H1 (cell line): ENCODE results near the gene MRTFB. TPM values are rescaled to one million over a fixed set of nuclear protein-coding genes. Genes with fewer than 3 reads are reported as not detected.

Source experiments
- CTCF ChIA-PET: fragments of 300-600 bp; sonication (Branson Sonifier 250); formaldehyde crosslinking; loops from one replicate; lab custom pipeline; 2021; ENCODE audit not compliant: partially characterized antibody; lab: Charles Lee
- POLR2A ChIA-PET: fragments of 300-600 bp; sonication (Branson Sonifier 250); formaldehyde crosslinking; loops from one replicate; lab custom pipeline; 2021; ENCODE audit warnings: inconsistent platforms; ENCODE audit not compliant: partially characterized antibody; lab: Charles Lee
- DNase-seq, 2 experiments: peaks; one replicate each; pipeline versions ENCODE4 v3.0.0 to v3.0.0-alpha.2; 2010 to 2022; ENCODE audit warnings: low spot score in 2 of 2, low read depth in 1 of 2, mixed read lengths in 1 of 2
- FAIRE-seq: peaks from 2 replicates; lab custom pipeline; 2011; peaks lifted over from hg19 to GRCh38; lab: Jason Lieb, UNC
- H2AFZ ChIP-seq: 2 replicates; pipeline ENCODE4 v1.8.1; 2012; ENCODE audit warnings: low read length, inconsistent platforms
- H2AK5ac ChIP-seq: 2 replicates; pipeline ENCODE4 v1.6.1; 2013; ENCODE audit warnings: low read depth, low read length
- H2BK120ac ChIP-seq: replicated peaks from 2 replicates; pipeline ENCODE3; 2013; ENCODE audit warnings: low read depth, low read length, inconsistent platforms
- H2BK12ac ChIP-seq: 2 replicates; pipeline ENCODE4 v1.6.1; 2013; ENCODE audit warnings: low read depth, low read length
- H2BK15ac ChIP-seq: 2 replicates; pipeline ENCODE4 v1.6.1; 2013; ENCODE audit warnings: low read length
- H2BK20ac ChIP-seq: 2 replicates; pipeline ENCODE4 v1.6.1; 2013; ENCODE audit warnings: low read length
- H2BK5ac ChIP-seq: 2 replicates; pipeline ENCODE4 v1.6.1; 2013; ENCODE audit warnings: low read depth, low read length
- H3K14ac ChIP-seq: 2 replicates; pipeline ENCODE4 v1.6.1; 2013; ENCODE audit warnings: inconsistent platforms; ENCODE audit not compliant: insufficient read length
- H3K18ac ChIP-seq: 2 replicates; pipeline ENCODE4 v1.6.1; 2013; ENCODE audit warnings: low read length; ENCODE audit errors: extremely low read depth
- H3K23ac ChIP-seq: 2 replicates; pipeline ENCODE4 v1.6.1; 2013; ENCODE audit warnings: inconsistent platforms; ENCODE audit not compliant: insufficient read length
- H3K23me2 ChIP-seq: 2 replicates; pipeline ENCODE4 v1.6.1; 2013; ENCODE audit warnings: low read depth, low read length
- H3K27ac ChIP-seq: 2 replicates; pipeline ENCODE4 v1.6.1; 2011; ENCODE audit warnings: low read depth, low read length, inconsistent platforms
- H3K27me3 ChIP-seq, 4 experiments: replicated peaks in 1 of 4; 1 replicate in 1 of 4; 2 replicates in 3 of 4; pipeline versions ENCODE4 v1.6.1 to v1.8.1; 2011 to 2013; ENCODE audit warnings: low read length in 3 of 4, mild to moderate bottlenecking in 3 of 4, inconsistent platforms in 2 of 4, mixed read lengths in 2 of 4, moderate library complexity in 1 of 4; ENCODE audit not compliant: control insufficient read depth in 3 of 4, insufficient read depth in 3 of 4; ENCODE audit errors: extremely low read depth in 1 of 4
- H3K36me3 ChIP-seq, 4 experiments: 2 replicates each; pipeline versions ENCODE4 v1.6.1 to v1.8.1; 2011 to 2013; ENCODE audit warnings: mild to moderate bottlenecking in 4 of 4, low read length in 3 of 4, moderate library complexity in 2 of 4, control low read depth in 1 of 4, inconsistent platforms in 1 of 4; ENCODE audit not compliant: insufficient read depth in 4 of 4, control insufficient read depth in 2 of 4
- H3K4ac ChIP-seq: replicated peaks from 2 replicates; pipeline ENCODE3; 2013; ENCODE audit warnings: low read length, low read depth, mixed read lengths, inconsistent platforms; ENCODE audit not compliant: insufficient read length
- H3K4me1 ChIP-seq, 4 experiments: replicated peaks in 1 of 4; 1 replicate in 1 of 4; 2 replicates in 3 of 4; pipeline versions ENCODE4 v1.6.1 to v1.8.1; 2011 to 2013; ENCODE audit warnings: low read length in 3 of 4, inconsistent platforms in 2 of 4, mixed read lengths in 1 of 4; ENCODE audit not compliant: insufficient read depth in 4 of 4, control insufficient read depth in 3 of 4
- H3K4me2 ChIP-seq, 2 experiments: 2 replicates each; pipeline versions ENCODE4 v1.6.1 to v1.8.1; 2011 to 2013; ENCODE audit warnings: low read depth in 2 of 2, low read length in 2 of 2, control low read depth in 1 of 2, inconsistent platforms in 1 of 2, mild to moderate bottlenecking in 1 of 2; ENCODE audit not compliant: insufficient read depth in 1 of 2
- H3K4me3 ChIP-seq, 4 experiments: fragments of 200-600, 300-600 bp in 1 of 4; sonication (generic), shearing (Covaris generic), sonication (Bioruptor Twin) in 1 of 4; 2 replicates each; pipeline versions ENCODE4 v1.5.1 to v1.8.1; 2011 to 2016; ENCODE audit warnings: low read length in 4 of 4, low read depth in 3 of 4, control low read depth in 2 of 4, inconsistent platforms in 2 of 4, mild to moderate bottlenecking in 2 of 4, mixed read lengths in 1 of 4, moderate library complexity in 1 of 4; ENCODE audit not compliant: insufficient read depth in 2 of 4; ENCODE audit errors: extremely low read depth in 1 of 4
- H3K56ac ChIP-seq: replicated peaks from 2 replicates; pipeline ENCODE3; 2013; ENCODE audit warnings: low read depth, mild to moderate bottlenecking, mixed read lengths, low read length, inconsistent platforms; ENCODE audit not compliant: insufficient read length
- H3K79me1 ChIP-seq: 2 replicates; pipeline ENCODE4 v1.6.1; 2013; ENCODE audit warnings: low read depth, low read length, control low read depth
- H3K79me2 ChIP-seq, 2 experiments: 2 replicates each; pipeline versions ENCODE4 v1.6.1 to v1.8.1; 2012 to 2013; ENCODE audit warnings: low read length in 2 of 2, mild to moderate bottlenecking in 2 of 2, inconsistent platforms in 1 of 2; ENCODE audit not compliant: insufficient read depth in 2 of 2, control insufficient read depth in 1 of 2
- H3K9ac ChIP-seq, 4 experiments: replicated peaks in 1 of 4; 1 replicate in 1 of 4; 2 replicates in 3 of 4; pipeline versions ENCODE4 v1.6.1 to v1.8.1; 2011 to 2013; ENCODE audit warnings: low read depth in 3 of 4, low read length in 3 of 4, control low read depth in 2 of 4, mild to moderate bottlenecking in 2 of 4, moderate library complexity in 2 of 4, inconsistent platforms in 1 of 4; ENCODE audit errors: extremely low read depth in 1 of 4
- H3K9me3 ChIP-seq, 2 experiments: 2 replicates each; pipeline versions ENCODE4 v1.6.1 to v1.8.1; 2012 to 2013; ENCODE audit warnings: mild to moderate bottlenecking in 2 of 2, moderate library complexity in 2 of 2, control low read depth in 1 of 2, inconsistent platforms in 1 of 2, low read depth in 1 of 2, low read length in 1 of 2, mixed read lengths in 1 of 2; ENCODE audit not compliant: insufficient read depth in 2 of 2
- H4K20me1 ChIP-seq, 2 experiments: replicated peaks in 1 of 2; 2 replicates each; pipeline versions ENCODE3 to v1.8.1; 2011 to 2013; ENCODE audit warnings: inconsistent platforms in 2 of 2, low read length in 2 of 2, mild to moderate bottlenecking in 1 of 2; ENCODE audit not compliant: insufficient read depth in 2 of 2, control insufficient read depth in 1 of 2
- H4K5ac ChIP-seq: 2 replicates; pipeline ENCODE4 v1.6.1; 2013; ENCODE audit warnings: low read length, low read depth, mixed read lengths, inconsistent platforms; ENCODE audit not compliant: insufficient read length
- H4K8ac ChIP-seq: 2 replicates; pipeline ENCODE4 v1.8.0; 2013; ENCODE audit warnings: mild to moderate bottlenecking, moderate library complexity, low read length, inconsistent platforms; ENCODE audit not compliant: insufficient read depth; ENCODE audit errors: extremely low read depth
- H4K91ac ChIP-seq: replicated peaks from 2 replicates; pipeline ENCODE3; 2013; ENCODE audit warnings: low read length, mixed read lengths, inconsistent platforms; ENCODE audit not compliant: insufficient read length
- BRCA1 ChIP-seq: IDR thresholded peaks from 2 replicates; pipeline ENCODE4 v1.6.1; 2012; ENCODE audit warnings: low read depth, low read length, improper control_type of control experiment
- HDAC6 ChIP-seq: IDR thresholded peaks from one replicate; pipeline ENCODE4 v1.7.1; 2012; ENCODE audit warnings: low read depth, mild to moderate bottlenecking, inconsistent platforms, low read length, moderate library complexity
- KDM1A ChIP-seq: fragments of 200-600, 300-600 bp; sonication (generic); IDR thresholded peaks from 2 replicates; pipeline ENCODE4 v1.7.1; 2016; ENCODE audit warnings: mild to moderate bottlenecking, low read length, borderline replicate concordance
- MAX ChIP-seq: IDR thresholded peaks from 2 replicates; pipeline ENCODE4 v1.6.1; 2012; ENCODE audit warnings: inconsistent platforms
- NANOG ChIP-seq: IDR thresholded peaks from 2 replicates; pipeline ENCODE4 v1.6.1; 2011; ENCODE audit warnings: low read length, low read depth, mild to moderate bottlenecking, inconsistent platforms; ENCODE audit not compliant: insufficient read depth, poor library complexity, severe bottlenecking
- SAP30 ChIP-seq: fragments of 300-600 bp; sonication (generic); IDR thresholded peaks from 2 replicates; pipeline ENCODE4 v1.7.1; 2012; ENCODE audit warnings: low read length, moderate library complexity, mild to moderate bottlenecking, inconsistent platforms; ENCODE audit not compliant: insufficient read depth, insufficient replicate concordance
- SP1 ChIP-seq: IDR thresholded peaks from 2 replicates; pipeline ENCODE4 v1.6.1; 2011; ENCODE audit warnings: low read depth, low read length
- SP2 ChIP-seq: IDR thresholded peaks from 2 replicates; pipeline ENCODE4 v1.6.1; 2012; ENCODE audit warnings: mild to moderate bottlenecking, low read length, inconsistent platforms
- TAF7 ChIP-seq: optimal IDR thresholded peaks from 2 replicates; pipeline ENCODE3; 2011; ENCODE audit warnings: low read depth, mild to moderate bottlenecking, inconsistent platforms, low read length, moderate library complexity, borderline replicate concordance
- TBP ChIP-seq: IDR thresholded peaks from 2 replicates; pipeline ENCODE4 v1.6.1; 2011; ENCODE audit warnings: low read depth, low read length, improper control_type of control experiment
- WGBS, 2 experiments: shearing (Covaris generic) in 1 of 2; methylation state at CpG; one replicate each; pipeline versions ENCODE4 v1.1.6 to v1.1.7; 2013 to 2015; ENCODE audit warnings: low lambda C conversion rate in 2 of 2, mixed read lengths in 2 of 2, inconsistent platforms in 1 of 2, low coverage in 1 of 2, missing lambda C conversion rate in 1 of 2; ENCODE audit not compliant: insufficient replicate concordance in 2 of 2, insufficient coverage in 1 of 2, insufficient read length in 1 of 2; ENCODE audit errors: extremely low coverage in 1 of 2, missing lambda C conversion rate in 1 of 2; 5-methylcytosine and 5-hydroxymethylcytosine counted together
- polyA plus RNA-seq, 7 experiments: library from polyadenylated mRNA; depleted of rRNA in 3 of 7; stranded (reverse) in 5 of 7; unstranded in 2 of 7; fragments of >200 nt in 5 of 7; fragments of 200-250 nt in 2 of 7; gene quantifications; 1 replicate in 5 of 7; 2 replicates in 1 of 7; 4 replicates in 1 of 7; pipeline versions ENCODE4 v1.2.1 to v1.2.3, GENCODE V29; 2011 to 2013; ENCODE audit warnings: missing spikeins in 2 of 7, mixed read lengths in 2 of 7
- total RNA-seq: library from RNA; stranded (reverse); fragmentation: NEBNext Ultra II Directional; extraction: Animal tissue kit (Norgen Biotek cat#: 25700); gene quantifications from 2 replicates; pipeline ENCODE4 v1.2.1, GENCODE V29; 2021

Gene MRTFB
- total and polyA plus RNA-seq, 2 of the 8 experiments (the other 6 are each of a cell fraction or from before 2014, with no cell fraction given), result 13.5 to 34.9 TPM

GRCh38 chr16:14043793-14044192 is 27.3 kb upstream of the MRTFB start:
- no peak overlapping the region for H2BK12ac ChIP-seq
- H3K9me3 ChIP-seq, result no peaks in the 10 kb centered on the region
- no peak overlapping the region for H2AK5ac ChIP-seq
- no peaks in the 10 kb centered on the region for H3K4me1 ChIP-seq
- no peak overlapping the region for H2BK15ac ChIP-seq
- no peak overlapping the region for H3K4me3 ChIP-seq
- H3K23me2 ChIP-seq, result no peaks in the 10 kb centered on the region; the same call in 1 of the 2 replicates
- no peak overlapping the region for H3K18ac ChIP-seq
- H3K27ac ChIP-seq, result no peak overlapping the region
- H2BK5ac ChIP-seq, result no peak overlapping the region
- H4K20me1 ChIP-seq, result no peaks in the 10 kb centered on the region
- DNase-seq (no peak), FAIRE-seq (no peak)
- no peak overlapping the region for H2BK20ac ChIP-seq
- no peak overlapping the region for H2AFZ ChIP-seq
- H3K23ac ChIP-seq, result no peak overlapping the region
- no peak overlapping the region for H4K5ac ChIP-seq
- H3K36me3 ChIP-seq, result no peaks in the 10 kb centered on the region
- no peaks in the 10 kb centered on the region for H3K79me1 ChIP-seq
- ChIA-PET CTCF (interaction anchor here (1.3 to 1.5 kb wide), 2 partner anchors 10 to 16 kb away, joined by 5 read pairs; no protein-coding TSS in a partner anchor), POLR2A (no interaction called here)
- H3K9ac ChIP-seq, result no peak overlapping the region
- H3K79me2 ChIP-seq, result no peaks in the 10 kb centered on the region
- no peak overlapping the region for H3K4ac ChIP-seq
- 91% methylated on average over 6 of the region's 6 CpGs; no CpG with 5 or more reads in 1 of the 2 experiments for WGBS, 2 experiments
- H4K8ac ChIP-seq, result no peak overlapping the region
- no peak overlapping the region for H2BK120ac ChIP-seq
- no peak overlapping the region for H3K14ac ChIP-seq
- H4K91ac ChIP-seq, result no peak overlapping the region
- no peak overlapping the region for H3K56ac ChIP-seq
- H3K4me2 ChIP-seq, result no peak overlapping the region
- no peaks in the 10 kb centered on the region for H3K27me3 ChIP-seq
- no peak for TF ChIP-seq TAF7
- TF ChIP-seq SP1, result no peak
- TF ChIP-seq SP2, result no peak
- TF ChIP-seq MAX, result no peak
- no peak for TF ChIP-seq BRCA1
- TF ChIP-seq KDM1A, result no peak
- TF ChIP-seq SAP30, result no peak
- no peak for TF ChIP-seq HDAC6
- no peak for TF ChIP-seq NANOG
- TF ChIP-seq TBP, result no peak
